D721Med (cell line): ENCODE measurements around the gene HIVEP2.

Experiments used
- DNase-seq: peaks from one replicate; pipeline ENCODE4 v3.0.0; 2011; ENCODE audit warnings: low spot score; ENCODE audit not compliant: insufficient read length
- FAIRE-seq: peaks from 2 replicates; lab custom pipeline; 2011; peaks lifted over from hg19 to GRCh38; lab: Jason Lieb, UNC
- CTCF ChIP-seq: IDR thresholded peaks from 2 replicates; pipeline ENCODE4 v1.5.1; 2012; ENCODE audit warnings: mild to moderate bottlenecking, control low read depth; ENCODE audit not compliant: insufficient read depth; ENCODE audit errors: missing control alignments

Gene HIVEP2

GRCh38 chr6:142918339-142919042 lies 26.5 kb downstream of the HIVEP2 start:
- TF ChIP-seq CTCF = no peak
- DNase-seq = no peak
- no peak for FAIRE-seq

DNA sequence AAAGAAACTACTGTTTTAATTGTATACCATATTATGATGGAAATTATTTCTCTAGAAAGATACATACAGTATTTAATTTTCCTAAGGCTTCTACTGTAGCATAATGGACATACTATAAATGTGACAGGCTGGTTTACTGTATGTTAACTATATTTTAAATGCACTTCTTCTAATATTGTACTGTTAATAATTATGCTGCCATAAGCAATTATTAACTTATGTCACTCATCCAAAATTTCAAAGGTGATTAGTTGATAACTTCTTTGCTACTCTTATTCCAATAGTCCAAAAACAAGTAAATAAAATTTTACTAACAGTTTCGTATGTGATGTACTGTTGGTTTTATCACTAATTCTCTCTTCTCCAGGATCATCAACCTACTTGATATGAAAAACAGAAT lies 28.1 kb downstream of the HIVEP2 start:
- FAIRE-seq = no peak
- TF ChIP-seq CTCF = no peak

GRCh38 chr6:142914937-142915697 lies 29.9 kb downstream of the HIVEP2 start:
- FAIRE-seq (no peak), DNase-seq (no peak)
- no peak for TF ChIP-seq CTCF

More for the DNA sequence above, 28.1 kb downstream of the HIVEP2 start:
- DNase-seq = no peak

- TF ChIP-seq CTCF = no peak
These were observed 30.6 kb downstream of the HIVEP2 start for GRCh38 chr6:142914369-142914768.

DNA sequence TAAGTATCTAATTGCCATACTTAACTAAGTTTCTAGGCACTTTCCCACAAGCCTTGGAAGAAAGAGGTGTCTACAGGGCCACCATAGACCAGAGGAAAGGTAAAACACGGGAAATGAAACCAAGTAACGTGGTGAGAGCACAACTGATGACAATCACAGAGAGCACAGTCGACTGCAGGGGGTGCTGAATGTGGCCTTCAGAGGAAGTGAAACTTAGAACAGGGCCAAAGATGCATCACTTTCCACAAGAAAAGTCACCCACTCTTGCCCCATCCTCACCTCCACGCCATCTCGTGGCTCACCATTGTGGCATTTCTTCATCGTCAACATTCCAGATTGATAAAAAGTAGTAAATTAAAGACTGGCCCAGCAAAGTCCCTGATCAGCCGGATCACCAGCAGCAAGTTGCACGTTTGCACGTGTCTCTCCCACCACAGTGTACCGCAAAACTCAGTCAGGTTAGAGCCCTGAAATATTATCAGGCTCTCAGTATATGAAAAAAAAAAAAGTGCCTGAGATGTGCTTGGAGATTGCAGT lies 31.4 kb downstream of the HIVEP2 start:
- no peak for TF ChIP-seq CTCF
- FAIRE-seq = no peak

More at GRCh38 chr6:142914369-142914768, 30.6 kb downstream of the HIVEP2 start:
- FAIRE-seq (no peak), DNase-seq (no peak)

GRCh38 chr6:142913036-142913510 lies 31.9 kb downstream of the HIVEP2 start:
- TF ChIP-seq CTCF = no peak
- no peak for DNase-seq

More for the DNA sequence above, 31.4 kb downstream of the HIVEP2 start:
- no peak for DNase-seq

More at GRCh38 chr6:142913036-142913510, 31.9 kb downstream of the HIVEP2 start:
- no peak for FAIRE-seq
